Neural cell (in vitro differentiated cells): Measurements from ENCODE around the gene MYOM1. TPM values are rescaled to one million over a fixed set of nuclear protein-coding genes. Genes with fewer than 3 reads are reported as not detected.

Source experiments
- H2AFZ ChIP-seq: fragments of 200-600, 300-800 bp; sonication (generic), shearing (Covaris generic); 2 replicates; pipeline ENCODE4 v1.6.0; 2014; ENCODE audit warnings: low read depth, mild to moderate bottlenecking, antibody characterized with exemption, low read length, moderate library complexity
- H3F3A ChIP-seq: fragments of 200-600 bp; shearing (Covaris generic); 2 replicates; pipeline ENCODE4 v1.6.1; 2016; ENCODE audit warnings: mild to moderate bottlenecking, moderate library complexity, mixed read lengths, antibody characterized with exemption, low read length; ENCODE audit not compliant: insufficient read depth, poor library complexity, severe bottlenecking
- H3K27ac ChIP-seq: fragments of 200-600, 300-800 bp; sonication (generic), shearing (Covaris generic); 2 replicates; pipeline ENCODE4 v1.5.1; 2014; ENCODE audit warnings: mild to moderate bottlenecking, low read length, moderate library complexity
- H3K27me3 ChIP-seq: fragments of 300-800, 200-600 bp; sonication (generic), shearing (Covaris generic); 2 replicates; pipeline ENCODE4 v1.6.0; 2014; ENCODE audit warnings: mild to moderate bottlenecking, low read depth, low read length, moderate library complexity; ENCODE audit not compliant: insufficient read depth
- H3K36me3 ChIP-seq: fragments of 300-800, 200-600 bp; sonication (generic), shearing (Covaris generic); 2 replicates; pipeline ENCODE4 v1.5.1; 2014; ENCODE audit warnings: mild to moderate bottlenecking, antibody characterized with exemption, low read length, moderate library complexity; ENCODE audit not compliant: insufficient read depth
- H3K4me2 ChIP-seq: fragments of 300-800, 200-600 bp; sonication (generic), shearing (Covaris generic); 2 replicates; pipeline ENCODE4 v1.6.0; 2014; ENCODE audit warnings: mild to moderate bottlenecking, low read length
- H3K4me3 ChIP-seq: fragments of 300-800, 200-600 bp; sonication (generic), shearing (Covaris generic); 2 replicates; pipeline ENCODE4 v1.5.1; 2014; ENCODE audit warnings: mild to moderate bottlenecking, low read length, moderate library complexity
- H3K79me2 ChIP-seq: fragments of 200-600 bp; shearing (Covaris generic); replicated peaks from 2 replicates; pipeline ENCODE4 v1.6.0; 2014; ENCODE audit warnings: mild to moderate bottlenecking, low read length, moderate library complexity; ENCODE audit not compliant: insufficient read depth
- H3K9ac ChIP-seq: fragments of 300-800, 200-600 bp; sonication (generic), shearing (Covaris generic); 2 replicates; pipeline ENCODE4 v1.6.1; 2016; ENCODE audit warnings: mild to moderate bottlenecking, low read length, mixed read lengths
- H3K9me2 ChIP-seq: fragments of 200-600 bp; shearing (Covaris generic); 2 replicates; pipeline ENCODE4 v1.6.1; 2016; ENCODE audit warnings: mild to moderate bottlenecking, low read length, mixed read lengths; ENCODE audit not compliant: insufficient read depth
- H3K9me3 ChIP-seq: fragments of 200-600, 300-800 bp; sonication (generic), shearing (Covaris generic); 2 replicates; pipeline ENCODE4 v1.6.1; 2016; ENCODE audit warnings: mild to moderate bottlenecking, mixed run types, low read length, moderate library complexity, mixed read lengths
- H4K20me1 ChIP-seq: fragments of 200-600 bp; shearing (Covaris generic); 2 replicates; pipeline ENCODE4 v1.6.1; 2016; ENCODE audit warnings: mild to moderate bottlenecking, mixed run types; ENCODE audit not compliant: insufficient read depth
- EP300 ChIP-seq: fragments of 450-650 bp; conservative IDR thresholded peaks from 2 replicates; pipeline ENCODE4 v1.6.1; 2014; ENCODE audit warnings: antibody characterized with exemption, mild to moderate bottlenecking, moderate library complexity; ENCODE audit not compliant: poor library complexity, severe bottlenecking
- EZH2 ChIP-seq: fragments of 200-600, 300-800 bp; shearing (Covaris generic), sonication (generic); IDR thresholded peaks from 2 replicates; pipeline ENCODE4 v1.6.1; 2014; ENCODE audit warnings: antibody characterized with exemption, low read length, borderline replicate concordance, mild to moderate bottlenecking; ENCODE audit not compliant: insufficient read depth, poor library complexity, severe bottlenecking
- MXI1 ChIP-seq: fragments of 450-650 bp; conservative IDR thresholded peaks from 2 replicates; pipeline ENCODE4 v1.6.1; 2014; ENCODE audit warnings: antibody characterized with exemption, mild to moderate bottlenecking; ENCODE audit not compliant: poor library complexity, severe bottlenecking
- POLR2AphosphoS5 ChIP-seq: IDR thresholded peaks from 2 replicates; pipeline ENCODE4 v1.6.1; 2012
- RAD21 ChIP-seq: fragments of 450-650 bp; conservative IDR thresholded peaks from 2 replicates; pipeline ENCODE4 v1.6.1; 2014; ENCODE audit warnings: antibody characterized with exemption, mild to moderate bottlenecking, moderate library complexity
- SMC3 ChIP-seq: fragments of 450-650 bp; conservative IDR thresholded peaks from 2 replicates; pipeline ENCODE4 v1.6.1; 2014; ENCODE audit warnings: antibody characterized with exemption, mild to moderate bottlenecking, moderate library complexity; ENCODE audit not compliant: poor library complexity
- TAF1 ChIP-seq: IDR thresholded peaks from 2 replicates; pipeline ENCODE4 v1.6.1; 2012; ENCODE audit warnings: low read depth
- polyA plus RNA-seq: library from polyadenylated mRNA; depleted of rRNA; stranded (reverse); fragments of >200 nt; gene quantifications from 2 replicates; pipeline ENCODE4 v1.2.3, GENCODE V29; 2014
- TF ChIP-seq, protein P1 (sequence below): fragments of 450-650 bp; IDR thresholded peaks from 2 replicates; pipeline ENCODE4 v1.5.1; 2014; ENCODE audit warnings: antibody characterized with exemption, mild to moderate bottlenecking, moderate library complexity; ENCODE audit not compliant: poor library complexity, severe bottlenecking
- TF ChIP-seq, protein P2 (sequence below): IDR thresholded peaks from 2 replicates; pipeline ENCODE4 v1.6.1; 2012; ENCODE audit warnings: borderline replicate concordance

MYOM1 gene
- polyA plus RNA-seq, 1 donor from 2014 or later, result 1.7 TPM

DNA sequence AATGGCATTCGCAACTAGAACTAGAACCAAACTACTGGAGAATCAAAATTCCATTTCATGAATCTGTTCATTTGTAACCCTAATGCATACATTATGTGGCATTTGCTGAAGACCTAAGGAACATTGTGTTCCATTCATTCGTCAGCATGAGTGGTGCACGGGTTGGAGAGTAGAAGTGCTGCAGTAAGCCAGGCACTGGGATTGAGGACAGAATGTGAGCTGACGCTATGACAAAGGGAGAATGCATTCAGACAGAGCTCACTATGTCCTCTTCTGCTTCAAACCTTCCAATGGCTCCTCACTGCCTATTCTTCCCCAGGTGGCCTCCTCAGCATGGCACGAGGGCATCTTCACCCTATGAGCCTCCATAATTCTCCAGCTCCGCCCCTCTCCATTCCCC lies 6.3 kb upstream of the MYOM1 start:
- Histone ChIP-seq H3K36me3 (no peaks in the 10 kb centered on the region), H3K27ac (no peak overlapping the region), H4K20me1 (no peaks in the 10 kb centered on the region), H3K9me3 (no peaks in the 10 kb centered on the region), H3K4me3 (no peak overlapping the region), H3K79me2 (no peaks in the 10 kb centered on the region), H3K9me2 (no peaks in the 10 kb centered on the region), H3F3A (no peaks in the 10 kb centered on the region), H2AFZ (no peak overlapping the region), H3K9ac (no peak overlapping the region), H3K4me2 (no peak overlapping the region), H3K27me3 (no peaks in the 10 kb centered on the region)
- TF ChIP-seq MXI1 (no peak), POLR2AphosphoS5 (no peak), RAD21 (no peak), EP300 (no peak), TAF1 (no peak), EZH2 (no peak), SMC3 (no peak)
- TF ChIP-seq, protein P1, sequence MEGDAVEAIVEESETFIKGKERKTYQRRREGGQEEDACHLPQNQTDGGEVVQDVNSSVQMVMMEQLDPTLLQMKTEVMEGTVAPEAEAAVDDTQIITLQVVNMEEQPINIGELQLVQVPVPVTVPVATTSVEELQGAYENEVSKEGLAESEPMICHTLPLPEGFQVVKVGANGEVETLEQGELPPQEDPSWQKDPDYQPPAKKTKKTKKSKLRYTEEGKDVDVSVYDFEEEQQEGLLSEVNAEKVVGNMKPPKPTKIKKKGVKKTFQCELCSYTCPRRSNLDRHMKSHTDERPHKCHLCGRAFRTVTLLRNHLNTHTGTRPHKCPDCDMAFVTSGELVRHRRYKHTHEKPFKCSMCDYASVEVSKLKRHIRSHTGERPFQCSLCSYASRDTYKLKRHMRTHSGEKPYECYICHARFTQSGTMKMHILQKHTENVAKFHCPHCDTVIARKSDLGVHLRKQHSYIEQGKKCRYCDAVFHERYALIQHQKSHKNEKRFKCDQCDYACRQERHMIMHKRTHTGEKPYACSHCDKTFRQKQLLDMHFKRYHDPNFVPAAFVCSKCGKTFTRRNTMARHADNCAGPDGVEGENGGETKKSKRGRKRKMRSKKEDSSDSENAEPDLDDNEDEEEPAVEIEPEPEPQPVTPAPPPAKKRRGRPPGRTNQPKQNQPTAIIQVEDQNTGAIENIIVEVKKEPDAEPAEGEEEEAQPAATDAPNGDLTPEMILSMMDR, result no peak
- TF ChIP-seq, protein P2, sequence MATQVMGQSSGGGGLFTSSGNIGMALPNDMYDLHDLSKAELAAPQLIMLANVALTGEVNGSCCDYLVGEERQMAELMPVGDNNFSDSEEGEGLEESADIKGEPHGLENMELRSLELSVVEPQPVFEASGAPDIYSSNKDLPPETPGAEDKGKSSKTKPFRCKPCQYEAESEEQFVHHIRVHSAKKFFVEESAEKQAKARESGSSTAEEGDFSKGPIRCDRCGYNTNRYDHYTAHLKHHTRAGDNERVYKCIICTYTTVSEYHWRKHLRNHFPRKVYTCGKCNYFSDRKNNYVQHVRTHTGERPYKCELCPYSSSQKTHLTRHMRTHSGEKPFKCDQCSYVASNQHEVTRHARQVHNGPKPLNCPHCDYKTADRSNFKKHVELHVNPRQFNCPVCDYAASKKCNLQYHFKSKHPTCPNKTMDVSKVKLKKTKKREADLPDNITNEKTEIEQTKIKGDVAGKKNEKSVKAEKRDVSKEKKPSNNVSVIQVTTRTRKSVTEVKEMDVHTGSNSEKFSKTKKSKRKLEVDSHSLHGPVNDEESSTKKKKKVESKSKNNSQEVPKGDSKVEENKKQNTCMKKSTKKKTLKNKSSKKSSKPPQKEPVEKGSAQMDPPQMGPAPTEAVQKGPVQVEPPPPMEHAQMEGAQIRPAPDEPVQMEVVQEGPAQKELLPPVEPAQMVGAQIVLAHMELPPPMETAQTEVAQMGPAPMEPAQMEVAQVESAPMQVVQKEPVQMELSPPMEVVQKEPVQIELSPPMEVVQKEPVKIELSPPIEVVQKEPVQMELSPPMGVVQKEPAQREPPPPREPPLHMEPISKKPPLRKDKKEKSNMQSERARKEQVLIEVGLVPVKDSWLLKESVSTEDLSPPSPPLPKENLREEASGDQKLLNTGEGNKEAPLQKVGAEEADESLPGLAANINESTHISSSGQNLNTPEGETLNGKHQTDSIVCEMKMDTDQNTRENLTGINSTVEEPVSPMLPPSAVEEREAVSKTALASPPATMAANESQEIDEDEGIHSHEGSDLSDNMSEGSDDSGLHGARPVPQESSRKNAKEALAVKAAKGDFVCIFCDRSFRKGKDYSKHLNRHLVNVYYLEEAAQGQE, result no peak

DNA sequence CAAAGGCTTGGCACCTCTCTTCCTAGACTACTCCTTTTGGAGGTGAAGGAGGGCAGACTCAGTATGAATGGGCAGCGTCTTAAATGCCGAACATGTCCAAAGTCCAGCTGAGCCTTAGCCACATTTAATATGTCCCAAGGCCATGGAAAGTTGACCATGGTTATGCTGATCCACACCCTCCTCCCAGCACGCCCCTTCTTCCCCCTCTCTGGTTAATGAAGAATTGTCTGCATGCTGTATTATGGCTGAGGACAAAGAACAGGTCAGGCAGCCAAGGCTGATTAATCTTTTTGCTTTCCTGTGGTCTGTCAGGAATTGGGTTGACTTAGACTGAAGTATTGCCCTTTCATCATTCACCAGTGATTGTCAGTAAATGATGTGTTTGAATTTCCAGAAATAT lies 5.8 kb upstream of the MYOM1 start:
- Histone ChIP-seq H3K4me3 (no peak overlapping the region), H2AFZ (no peak overlapping the region), H3K27me3 (no peaks in the 10 kb centered on the region), H3K79me2 (no peaks in the 10 kb centered on the region), H3K4me2 (no peak overlapping the region), H3K9ac (no peak overlapping the region), H3F3A (no peaks in the 10 kb centered on the region), H3K27ac (no peak overlapping the region), H3K36me3 (no peaks in the 10 kb centered on the region), H3K9me2 (no peaks in the 10 kb centered on the region), H4K20me1 (no peaks in the 10 kb centered on the region), H3K9me3 (no peaks in the 10 kb centered on the region)
- TF ChIP-seq POLR2AphosphoS5, result no peak
- TF ChIP-seq RAD21, result no peak

DNA sequence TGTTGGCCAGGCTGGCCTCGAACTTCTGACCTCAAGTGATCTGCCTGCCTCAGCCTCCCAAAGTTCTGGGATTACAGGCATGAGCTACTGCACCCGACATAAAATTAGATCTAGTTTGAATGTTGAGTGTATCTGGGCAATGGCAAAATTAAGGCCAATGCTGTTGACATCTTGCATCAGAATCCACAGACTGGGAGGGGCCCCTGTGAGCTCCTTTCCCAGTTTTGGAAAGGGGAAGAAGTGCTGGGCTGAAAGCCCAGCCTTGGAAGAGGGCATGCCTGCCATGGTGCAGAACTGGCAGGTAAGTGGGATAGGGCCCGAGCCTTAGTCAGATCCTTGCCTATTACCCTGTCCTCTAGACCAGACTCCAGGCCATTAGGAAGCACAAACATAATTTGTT lies 4.5 kb upstream of the MYOM1 start:
- Histone ChIP-seq H3K9me2 (no peaks in the 10 kb centered on the region), H3K79me2 (no peaks in the 10 kb centered on the region), H2AFZ (no peak overlapping the region), H3K9me3 (no peaks in the 10 kb centered on the region), H3K27me3 (no peaks in the 10 kb centered on the region), H3K4me3 (no peak overlapping the region), H3K9ac (no peak overlapping the region), H3K4me2 (no peak overlapping the region), H3F3A (no peaks in the 10 kb centered on the region), H3K36me3 (no peaks in the 10 kb centered on the region), H3K27ac (no peak overlapping the region), H4K20me1 (no peaks in the 10 kb centered on the region)
- no peak for TF ChIP-seq RAD21
- TF ChIP-seq, protein P1, result no peak
- TF ChIP-seq EP300, result no peak
- no peak for TF ChIP-seq EZH2
- no peak for TF ChIP-seq TAF1
- TF ChIP-seq POLR2AphosphoS5, result no peak
- no peak for TF ChIP-seq SMC3
- TF ChIP-seq MXI1, result no peak
- TF ChIP-seq, protein P2, result no peak
